ENCODE measurements around the gene IRF4.

DNA sequence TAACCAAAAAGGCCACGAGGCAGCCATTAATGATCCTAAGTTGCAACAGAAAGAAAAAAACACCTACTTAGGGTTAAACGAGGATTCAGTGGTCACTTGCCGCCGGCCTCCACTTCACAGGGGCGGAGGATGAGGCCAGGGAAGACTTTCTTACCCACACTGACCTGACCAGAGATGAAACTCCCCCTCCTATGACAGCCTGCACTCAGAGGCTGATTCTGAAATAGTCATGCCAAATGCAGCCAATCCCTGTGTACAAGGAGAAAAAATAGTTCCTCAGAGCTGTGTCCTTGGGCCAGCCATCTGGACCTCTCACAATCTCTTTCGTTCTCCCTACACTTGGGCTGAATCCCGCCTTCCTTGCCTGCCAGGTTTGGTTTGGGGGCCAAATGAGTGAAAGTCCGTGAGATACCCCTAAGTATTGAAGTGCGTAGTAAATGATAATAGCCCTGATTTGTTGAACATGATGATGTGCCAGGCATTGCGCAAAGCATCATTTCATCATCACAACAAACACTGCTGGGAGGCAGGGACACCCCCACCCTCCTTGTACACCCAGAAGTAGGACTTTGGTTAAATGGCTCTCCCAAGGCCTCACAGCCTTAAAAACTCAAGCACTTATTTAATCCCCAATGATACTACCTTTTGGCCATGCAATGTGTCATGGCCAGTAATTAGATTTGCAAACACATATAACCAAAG lies 3.2 kb upstream of the IRF4 start:
- TF ChIP-seq, protein P1, sequence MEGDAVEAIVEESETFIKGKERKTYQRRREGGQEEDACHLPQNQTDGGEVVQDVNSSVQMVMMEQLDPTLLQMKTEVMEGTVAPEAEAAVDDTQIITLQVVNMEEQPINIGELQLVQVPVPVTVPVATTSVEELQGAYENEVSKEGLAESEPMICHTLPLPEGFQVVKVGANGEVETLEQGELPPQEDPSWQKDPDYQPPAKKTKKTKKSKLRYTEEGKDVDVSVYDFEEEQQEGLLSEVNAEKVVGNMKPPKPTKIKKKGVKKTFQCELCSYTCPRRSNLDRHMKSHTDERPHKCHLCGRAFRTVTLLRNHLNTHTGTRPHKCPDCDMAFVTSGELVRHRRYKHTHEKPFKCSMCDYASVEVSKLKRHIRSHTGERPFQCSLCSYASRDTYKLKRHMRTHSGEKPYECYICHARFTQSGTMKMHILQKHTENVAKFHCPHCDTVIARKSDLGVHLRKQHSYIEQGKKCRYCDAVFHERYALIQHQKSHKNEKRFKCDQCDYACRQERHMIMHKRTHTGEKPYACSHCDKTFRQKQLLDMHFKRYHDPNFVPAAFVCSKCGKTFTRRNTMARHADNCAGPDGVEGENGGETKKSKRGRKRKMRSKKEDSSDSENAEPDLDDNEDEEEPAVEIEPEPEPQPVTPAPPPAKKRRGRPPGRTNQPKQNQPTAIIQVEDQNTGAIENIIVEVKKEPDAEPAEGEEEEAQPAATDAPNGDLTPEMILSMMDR (IDR thresholded peaks at IDR 0.05 in 4 of 5, conservative IDR thresholded peaks at IDR 0.05 in 1 of 5) = no peak
- TF ChIP-seq POLR2A (IDR thresholded peaks at IDR 0.05) = no peak

All from gastrocnemius medialis (tissue), 4 donors.